ENCODE results near the gene SMAD3.

- no peak for TF ChIP-seq NR2F1 (conservative IDR thresholded peaks at IDR 0.05)
- TF ChIP-seq CTCF (IDR thresholded peaks at IDR 0.05 in 2 of 3, conservative IDR thresholded peaks at IDR 0.05 in 1 of 3; ENCODE audit: control insufficient read depth in 2 of 3, extremely low read depth in 1 of 3, insufficient read depth in 1 of 3, low read depth in 3 of 3, low read length in 3 of 3), result no peak
- no peak for TF ChIP-seq MTA2 (IDR thresholded peaks at IDR 0.05; ENCODE audit: low read depth)
- TF ChIP-seq ELK1 (IDR thresholded peaks at IDR 0.05; ENCODE audit: low read depth, low read length), result no peak
- TF ChIP-seq PKNOX1 (IDR thresholded peaks at IDR 0.05), result no peak
Observed at GRCh38 chr15:67021455-67021854, 43.9 kb upstream of the SMAD3 start.
